ENCODE data around the gene CELA2B.
"Not testable (repeated sequence)": the region's sequence is repeated elsewhere in the genome, so short reads cannot be mapped to it uniquely, and the experiment has no call there.

The CELA2B gene

DNA sequence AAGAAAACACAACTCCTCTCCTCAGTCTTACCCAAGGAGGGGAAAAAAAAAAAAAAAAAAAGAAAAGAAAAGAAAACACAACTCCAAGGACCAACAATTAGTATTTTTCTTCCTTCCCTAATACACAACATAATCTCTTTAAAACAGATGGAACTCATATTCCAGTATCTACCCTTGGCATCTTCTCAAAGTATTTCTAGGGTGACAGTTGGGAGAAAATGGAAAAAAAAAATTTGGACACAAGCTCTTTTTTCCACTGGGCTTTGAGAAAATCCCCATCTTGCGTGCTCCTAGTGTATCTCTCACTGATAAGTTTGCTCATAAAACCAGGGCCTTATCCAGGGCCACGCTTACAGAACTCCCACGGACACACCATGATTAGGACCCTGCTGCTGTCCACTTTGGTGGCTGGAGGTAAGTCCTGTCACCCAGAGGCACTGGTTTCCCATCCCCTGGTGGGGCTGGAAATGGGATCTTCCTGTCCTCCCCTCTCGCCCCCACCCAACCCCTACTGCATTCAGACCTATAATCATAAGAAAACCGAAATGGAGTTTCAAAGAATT, at the start of gene CELA2B:
CELA2B (plus strand) TSS at position 353 of the 563 bp plus-strand sequence; CDS start at position 375, 22 bp downstream.
- no peak for DNase-seq (ENCODE audit: low read depth)

DNA sequence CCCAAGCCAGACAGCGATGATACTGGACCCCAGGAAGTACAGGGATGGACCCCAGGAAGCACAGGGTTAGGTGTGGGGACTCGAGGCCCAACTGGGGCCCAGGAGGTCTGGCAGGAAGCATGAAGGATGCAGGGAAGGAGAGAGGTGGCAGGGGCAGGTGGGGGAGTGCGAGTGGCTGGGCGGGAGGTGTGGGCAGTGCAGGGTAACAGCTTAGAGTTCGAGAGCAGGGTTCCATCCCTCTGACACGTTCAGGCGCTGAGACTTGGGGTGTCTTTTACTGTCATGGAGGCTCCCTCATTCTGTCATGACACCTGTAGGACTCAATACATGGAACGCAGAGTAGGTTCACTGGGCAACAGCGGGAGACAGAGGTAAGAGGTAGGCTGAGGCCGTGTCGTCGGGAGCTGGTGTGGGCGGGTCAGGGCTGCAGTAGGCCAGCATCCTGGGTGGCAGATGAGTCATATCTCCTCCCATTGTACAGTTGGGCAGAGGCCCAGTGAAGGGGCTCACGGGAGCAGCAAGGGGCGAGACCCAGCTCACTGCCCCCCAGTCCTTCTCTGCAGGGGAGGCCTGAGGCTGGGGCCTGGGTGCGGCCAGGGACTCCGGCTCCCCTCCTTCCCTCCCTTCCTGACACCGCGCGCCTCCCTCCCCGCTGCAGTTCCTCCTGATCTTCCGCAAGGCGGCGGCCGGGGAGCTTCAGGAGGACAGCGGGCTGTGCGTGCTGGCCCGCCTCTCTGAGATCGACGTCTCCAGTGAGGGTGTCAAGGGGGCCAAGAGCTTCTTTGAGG, 49.2 kb upstream of the CELA2B start:
- DNase-seq (ENCODE audit: low read depth), result no peak

- DNase-seq (ENCODE audit: low read depth), result no peak
These were observed 48.6 kb upstream of the CELA2B start for GRCh38 chr1:15427280-15427666.

DNA sequence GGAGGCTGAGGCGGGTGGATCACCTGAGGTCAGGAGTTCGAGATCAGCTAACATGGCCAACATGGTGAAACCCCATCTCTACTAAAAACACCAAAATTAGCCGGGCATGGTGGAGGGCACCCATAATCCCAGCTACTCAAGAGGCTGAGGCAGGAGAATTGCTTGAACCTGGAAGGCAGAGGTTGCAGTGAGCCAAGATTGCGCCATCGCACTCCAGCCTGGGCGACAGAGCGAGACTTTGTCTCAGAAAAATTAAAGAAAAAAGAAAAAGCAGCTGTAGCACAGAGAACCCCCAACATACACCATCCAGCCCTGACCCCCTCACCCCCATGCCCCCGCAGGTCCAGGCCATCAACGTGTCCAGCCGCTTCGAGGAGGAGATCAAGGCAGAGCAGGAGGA, 47.7 kb upstream of the CELA2B start:
- DNase-seq (ENCODE audit: low read depth), result not testable (repeated sequence)

- no peak for DNase-seq (ENCODE audit: low read depth)
These were observed 47.0 kb upstream of the CELA2B start for GRCh38 chr1:15428815-15429435.

DNA sequence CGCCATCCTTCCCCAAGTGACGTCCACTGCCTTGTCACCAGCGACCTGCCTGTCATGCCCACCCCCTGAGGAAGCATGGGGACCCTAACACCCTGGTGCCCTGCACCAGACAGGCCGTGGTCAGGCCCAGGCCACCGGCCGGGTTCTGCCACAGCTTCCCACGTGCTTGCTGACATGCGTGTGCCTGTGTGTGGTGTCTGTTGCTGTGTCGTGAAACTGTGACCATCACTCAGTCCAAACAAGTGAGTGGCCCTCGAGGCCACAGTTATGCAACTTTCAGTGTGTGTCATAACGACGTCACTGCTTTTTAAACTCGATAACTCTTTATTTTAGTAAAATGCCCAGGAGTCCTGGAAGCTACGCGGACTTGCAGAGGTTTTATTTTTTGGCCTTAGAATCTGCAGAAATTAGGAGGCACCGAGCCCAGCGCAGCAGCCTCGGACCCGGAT, 46.2 kb upstream of the CELA2B start:
- DNase-seq (ENCODE audit: low read depth), result no peak

DNA sequence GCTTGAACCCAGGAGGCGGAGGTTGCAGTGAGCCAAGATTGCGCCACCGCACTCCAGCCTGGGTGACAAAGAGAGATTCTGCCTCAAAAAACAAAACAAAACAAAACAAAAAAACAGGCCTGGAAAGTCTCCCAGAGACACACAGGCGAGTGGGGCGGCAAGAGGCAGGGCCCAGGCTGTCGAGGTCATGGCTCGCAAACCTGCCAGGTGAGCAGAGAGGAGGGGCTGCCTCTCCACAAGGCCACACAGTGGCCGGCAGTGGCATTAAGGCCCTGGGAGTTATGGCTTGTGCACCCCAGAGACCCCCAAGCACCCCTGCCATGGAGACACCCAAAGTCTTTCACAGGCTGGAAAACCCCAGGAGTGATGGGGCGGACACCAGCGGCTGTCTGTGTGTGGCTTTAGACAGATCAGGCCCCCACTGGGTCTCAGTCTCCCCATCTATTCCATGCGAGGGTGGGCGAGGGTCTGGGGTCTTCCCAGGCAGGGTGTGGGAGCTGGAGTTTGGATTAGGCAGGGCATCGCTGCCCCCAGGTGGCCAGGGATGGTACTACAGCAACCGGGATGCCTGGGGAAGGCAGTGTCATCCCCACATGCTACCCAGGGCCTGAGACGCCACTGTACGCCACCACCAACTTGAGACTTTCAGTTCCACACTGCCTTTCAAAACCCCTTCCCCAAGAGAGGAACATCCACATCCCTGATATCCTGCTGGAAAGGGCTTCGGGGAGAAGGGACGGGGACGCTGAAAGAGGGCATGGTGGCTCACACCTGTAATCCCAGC, 44.9 kb upstream of the CELA2B start:
- peak; percentile 66 for DNase-seq (ENCODE audit: low read depth)

DNA sequence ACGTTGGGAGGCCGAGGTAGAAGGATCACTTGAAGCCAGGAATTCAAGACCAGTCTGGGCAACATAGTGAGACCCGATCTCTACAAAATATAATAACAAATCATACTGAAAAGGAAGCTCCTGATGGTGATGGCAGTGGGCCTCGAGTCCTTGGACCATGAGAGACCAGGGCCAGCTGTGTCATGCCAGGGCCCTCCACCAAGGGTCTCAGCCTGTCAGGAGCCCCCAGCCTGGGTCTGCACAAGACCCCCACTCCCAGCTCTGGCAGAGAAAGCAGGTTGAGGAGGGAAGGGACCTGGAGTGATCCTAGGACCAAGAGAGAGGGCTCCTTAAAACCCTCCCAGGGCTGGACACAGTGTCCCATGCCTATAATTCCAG, 44.3 kb upstream of the CELA2B start:
- DNase-seq (ENCODE audit: low read depth), result no peak

DNA sequence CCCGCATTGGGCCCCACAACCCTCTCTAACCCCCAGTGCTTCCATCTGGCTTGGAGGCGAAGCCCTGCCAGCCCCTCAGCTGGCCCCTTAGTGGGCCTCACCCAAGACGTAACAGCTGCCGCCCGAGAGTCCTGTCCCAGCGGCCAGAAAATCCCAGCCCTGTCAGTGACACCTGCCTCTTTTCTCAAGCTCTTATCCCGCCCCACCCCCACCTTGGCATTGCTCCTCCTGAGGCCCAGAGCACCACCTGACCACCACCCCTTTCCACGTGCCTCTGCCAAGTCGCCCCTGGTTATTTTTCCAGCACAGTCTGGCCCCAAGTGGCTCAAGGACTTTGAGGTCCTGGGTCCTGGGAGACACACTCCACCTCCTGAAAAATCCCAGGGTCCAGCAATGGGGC, 43.6 kb upstream of the CELA2B start:
- no peak for DNase-seq (ENCODE audit: low read depth)

DNA sequence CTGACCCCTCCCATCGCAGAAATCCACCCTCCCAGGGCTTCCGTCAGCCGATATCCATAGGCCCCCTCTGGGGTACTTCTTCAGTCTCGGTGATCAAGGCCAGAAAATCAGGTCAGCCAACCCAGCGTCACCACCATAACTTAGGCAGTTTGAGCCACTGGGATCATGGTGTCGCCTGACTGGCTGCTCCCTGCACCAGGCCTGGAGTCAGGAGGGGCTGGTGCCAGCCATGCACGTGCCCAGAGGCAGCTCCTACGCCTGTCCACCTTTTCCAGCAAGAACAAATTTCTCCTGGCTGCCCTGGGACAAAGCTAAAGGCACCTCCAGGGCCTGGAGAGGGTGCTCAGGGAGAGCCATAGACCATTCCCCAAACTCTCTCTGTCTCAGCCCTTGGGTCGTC, 42.4 kb upstream of the CELA2B start:
- no peak for DNase-seq (ENCODE audit: low read depth)

- DNase-seq (ENCODE audit: low read depth), result not testable (repeated sequence)
These were observed 41.2 kb upstream of the CELA2B start for GRCh38 chr1:15434739-15435138.

DNA sequence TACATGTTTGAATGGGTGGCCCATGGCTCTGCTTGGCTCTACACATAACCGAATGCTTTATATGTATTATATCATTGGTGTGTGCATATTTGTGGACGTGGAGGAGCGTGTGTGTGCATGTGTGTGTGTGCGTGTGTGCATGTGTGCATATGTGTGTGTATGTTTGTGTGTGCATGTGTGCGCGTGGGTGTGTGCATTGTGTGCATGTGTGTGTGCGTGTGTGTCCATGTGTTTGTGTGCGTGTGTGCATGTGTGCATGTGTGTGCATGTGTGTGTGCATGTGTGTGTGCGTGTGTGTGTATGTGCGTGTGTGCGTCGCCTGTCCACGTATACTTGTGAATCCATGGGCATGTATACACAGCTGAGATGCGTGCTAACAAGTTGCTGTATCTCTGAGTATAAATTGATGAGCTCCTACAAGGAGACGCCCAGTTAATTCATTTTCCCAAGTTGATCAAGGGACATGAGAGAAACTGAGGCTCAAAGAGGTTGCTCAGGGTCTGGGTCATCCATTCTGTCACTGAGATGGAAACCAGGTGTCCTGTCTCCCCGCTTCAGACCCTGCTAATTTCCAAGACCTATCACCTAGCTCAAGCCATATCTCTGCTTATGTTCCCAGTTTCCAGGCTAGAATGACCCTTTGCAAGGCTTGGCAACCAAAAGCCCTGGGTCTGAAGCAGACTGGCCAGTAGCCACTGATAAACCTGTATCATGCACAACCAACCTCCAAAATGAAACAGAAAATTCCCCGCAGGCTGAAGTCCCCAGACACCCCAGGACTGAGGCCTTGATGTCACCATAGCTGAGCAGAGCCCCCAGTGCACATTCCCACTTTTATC, 40.4 kb upstream of the CELA2B start:
- DNase-seq (ENCODE audit: low read depth), result no peak

DNA sequence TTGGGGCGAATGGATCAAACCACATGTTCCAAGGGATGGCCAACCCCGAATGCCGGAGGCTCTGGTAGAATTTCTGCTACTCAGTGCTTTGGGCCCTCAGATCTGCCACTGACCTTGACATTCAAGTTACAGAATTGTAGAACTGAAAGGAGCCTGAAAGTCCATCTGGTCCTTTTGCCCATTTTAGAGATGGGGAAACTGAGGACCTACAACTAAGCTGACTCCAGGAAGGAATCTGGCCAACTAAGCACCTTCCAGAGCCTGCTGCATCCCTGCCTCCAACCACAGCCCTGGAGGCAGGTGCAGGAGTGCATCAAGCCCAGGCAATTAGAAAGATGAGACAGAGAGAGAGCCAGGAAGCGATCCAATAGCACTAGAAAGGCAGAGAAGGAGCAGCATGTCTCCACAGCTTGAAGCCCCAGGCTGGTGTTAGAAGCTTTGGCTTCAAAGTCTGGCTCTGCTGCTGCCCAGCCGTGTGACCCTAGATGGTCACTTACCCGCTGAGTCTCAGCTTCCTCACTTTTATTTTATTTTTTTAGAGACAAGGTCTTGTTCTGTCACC, 38.9 kb upstream of the CELA2B start:
- no peak for DNase-seq (ENCODE audit: low read depth)

GRCh38 chr1:15439325-15439724, 36.6 kb upstream of the CELA2B start:
- no peak for DNase-seq (ENCODE audit: low read depth)

- DNase-seq (ENCODE audit: low read depth), result no peak
These were observed 35.5 kb upstream of the CELA2B start for GRCh38 chr1:15440357-15440756.

DNA sequence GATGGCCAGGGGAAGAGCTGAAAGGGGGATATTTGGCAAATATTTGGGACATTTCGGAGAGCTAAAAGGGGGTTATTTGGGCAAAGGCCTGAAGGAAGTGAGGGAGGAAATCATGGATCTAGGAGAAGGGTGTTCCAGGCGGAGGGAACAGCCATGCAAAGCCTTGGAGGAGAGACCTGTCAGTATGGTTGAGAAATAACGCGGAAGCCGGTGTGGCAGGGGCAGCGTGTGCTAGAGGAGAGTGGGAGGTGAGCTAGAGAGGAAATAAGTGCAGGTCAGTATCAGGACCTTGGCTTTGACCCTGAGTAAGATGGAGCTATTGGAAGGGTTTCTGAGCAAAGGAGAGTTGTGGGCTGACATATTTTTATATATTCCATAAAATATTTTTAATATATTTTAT, 34.7 kb upstream of the CELA2B start:
- no peak for DNase-seq (ENCODE audit: low read depth)

- DNase-seq (ENCODE audit: low read depth), result no peak
These were observed 33.8 kb upstream of the CELA2B start for GRCh38 chr1:15442119-15442518.

GRCh38 chr1:15442759-15443158, 33.1 kb upstream of the CELA2B start:
- DNase-seq (ENCODE audit: low read depth), result no peak

DNA sequence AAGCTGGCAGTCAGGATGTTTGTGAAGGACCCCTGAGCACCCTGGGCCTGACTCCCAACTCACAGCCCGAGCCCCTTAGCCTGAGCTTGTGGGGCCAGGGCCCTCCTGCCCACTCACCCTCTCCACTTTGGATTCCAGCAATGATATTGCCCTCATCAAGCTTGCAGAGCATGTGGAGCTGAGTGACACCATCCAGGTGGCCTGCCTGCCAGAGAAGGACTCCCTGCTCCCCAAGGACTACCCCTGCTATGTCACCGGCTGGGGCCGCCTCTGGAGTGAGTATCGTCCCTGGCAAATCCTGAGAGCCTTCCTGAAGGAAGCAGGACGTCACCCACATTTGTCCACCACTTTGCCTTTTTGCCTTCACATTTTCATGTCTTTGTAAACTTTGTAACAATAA, 32.6 kb upstream of the CELA2B start:
- no peak for DNase-seq (ENCODE audit: low read depth)

DNA sequence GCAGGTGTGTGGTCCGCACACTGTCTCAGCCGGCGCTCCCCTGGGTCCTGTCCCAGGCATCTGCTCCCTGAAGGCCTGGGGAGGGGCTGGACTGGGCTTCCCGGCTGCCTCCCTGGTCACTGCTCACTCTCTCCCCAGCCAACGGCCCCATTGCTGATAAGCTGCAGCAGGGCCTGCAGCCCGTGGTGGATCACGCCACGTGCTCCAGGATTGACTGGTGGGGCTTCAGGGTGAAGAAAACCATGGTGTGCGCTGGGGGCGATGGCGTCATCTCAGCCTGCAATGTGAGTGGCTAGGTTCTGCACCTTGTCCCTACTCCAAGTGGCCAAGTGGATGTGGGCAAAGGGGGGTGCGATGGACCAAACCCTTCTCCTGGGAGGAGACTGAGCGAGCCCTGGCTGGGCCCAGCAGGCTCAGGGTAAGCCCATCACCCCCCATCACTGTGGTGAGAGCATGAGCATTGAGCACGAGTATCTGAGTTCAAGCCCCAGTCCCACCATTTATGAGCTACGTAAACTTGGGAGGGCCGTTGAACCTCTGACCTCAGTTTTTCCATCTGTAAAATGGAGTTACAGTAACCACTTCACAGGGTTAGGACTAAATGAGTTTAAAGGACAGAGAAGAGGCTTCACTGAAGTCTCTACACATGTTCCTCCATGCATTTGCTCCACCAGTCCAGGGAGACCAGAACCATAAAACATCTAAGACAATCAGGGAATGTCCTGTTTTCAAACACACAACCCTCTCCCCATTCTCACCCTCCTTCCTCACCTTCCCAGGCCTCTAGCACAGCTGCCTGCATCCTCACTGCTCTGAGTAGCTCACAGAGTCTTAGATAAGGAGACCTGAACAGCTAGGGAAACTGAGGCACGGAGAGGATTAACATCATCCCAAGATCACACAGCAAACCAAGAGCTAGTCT, 31.2 kb upstream of the CELA2B start:
- no peak for DNase-seq (ENCODE audit: low read depth)
